Suprapubic skin (tissue), 4 donors: Measurements from ENCODE around the gene CHST8. TPM values are rescaled to one million over a fixed set of nuclear protein-coding genes. Genes with fewer than 3 reads are reported as not detected.

Source experiments
- DNase-seq, 2 donors: peaks; one replicate each; pipeline ENCODE4 v3.0.0-alpha.2; 2019; ENCODE audit warnings: low spot score in 2 of 2
- H3K27ac ChIP-seq: fragments of 200-600 bp; sonication (generic); one replicate; pipeline ENCODE4 v1.5.1; 2019
- H3K27me3 ChIP-seq: fragments of 200-600 bp; sonication (generic); one replicate; pipeline ENCODE4 v1.5.1; 2019
- H3K36me3 ChIP-seq: fragments of 200-600 bp; sonication (generic); one replicate; pipeline ENCODE4 v1.5.1; 2019
- H3K4me1 ChIP-seq: fragments of 200-600 bp; sonication (generic); one replicate; pipeline ENCODE4 v1.5.1; 2019
- H3K4me3 ChIP-seq: fragments of 200-600 bp; sonication (generic); one replicate; pipeline ENCODE4 v1.5.1; 2019; ENCODE audit warnings: mild to moderate bottlenecking
- H3K9me3 ChIP-seq: fragments of 200-600 bp; sonication (generic); one replicate; pipeline ENCODE4 v1.5.1; 2019
- EP300 ChIP-seq: sonication (generic); formaldehyde crosslinking; IDR thresholded peaks from one replicate; pipeline ENCODE4 v1.6.1; 2017; ENCODE audit warnings: antibody characterized with exemption
- POLR2A ChIP-seq, 2 donors: fragments of 450-650 bp; IDR thresholded peaks; one replicate each; pipeline ENCODE4 v1.6.1; 2017; ENCODE audit warnings: antibody characterized with exemption in 2 of 2, mild to moderate bottlenecking in 2 of 2, moderate library complexity in 2 of 2
- POLR2AphosphoS5 ChIP-seq, 3 donors: sonication (generic); formaldehyde crosslinking; IDR thresholded peaks; one replicate each; pipeline ENCODE4 v1.6.1; 2017; ENCODE audit warnings: antibody characterized with exemption in 3 of 3
- WGBS: methylation state at CpG from one replicate; pipeline ENCODE4 v1.1.5; 2018; 5-methylcytosine and 5-hydroxymethylcytosine counted together
- total RNA-seq, 4 donors: library from RNA; depleted of rRNA; stranded (reverse); fragments of >200 nt; gene quantifications; one replicate each; pipeline ENCODE4 v1.1.0, GENCODE V29; 2016
- TF ChIP-seq, protein P1 (sequence below), 2 donors: fragments of 200-600 bp in 1 of 2; fragments of 450-650 bp in 1 of 2; sonication (generic) in 1 of 2; IDR thresholded peaks; one replicate each; pipeline ENCODE4 v1.5.1; 2016 to 2019; ENCODE audit warnings: antibody characterized with exemption in 2 of 2, mild to moderate bottlenecking in 1 of 2, moderate library complexity in 1 of 2

The CHST8 gene
- total RNA-seq, 4 donors from 2014 or later, result 0.36 TPM; not detected in 3

DNA sequence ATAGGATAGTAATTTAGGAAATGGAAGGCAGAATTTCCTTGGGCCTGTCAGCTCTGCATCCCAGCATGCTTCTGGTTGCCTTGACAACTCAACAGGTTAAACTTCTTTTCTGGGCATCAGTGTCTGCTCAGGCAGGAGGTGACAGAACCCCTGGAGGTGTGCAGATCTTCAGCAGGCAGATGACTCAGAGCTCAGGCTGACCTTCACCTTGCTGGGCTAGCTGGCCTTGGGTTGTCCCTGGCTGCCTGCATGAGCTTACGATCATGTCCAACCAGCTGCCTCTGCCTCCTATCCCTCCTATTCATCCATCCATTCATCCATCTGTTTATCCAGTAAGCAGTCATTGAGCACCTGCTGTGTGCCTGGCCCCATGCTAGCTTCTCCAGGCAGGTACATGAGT is 93.7 kb downstream of the CHST8 start:
- TF ChIP-seq, protein P1, sequence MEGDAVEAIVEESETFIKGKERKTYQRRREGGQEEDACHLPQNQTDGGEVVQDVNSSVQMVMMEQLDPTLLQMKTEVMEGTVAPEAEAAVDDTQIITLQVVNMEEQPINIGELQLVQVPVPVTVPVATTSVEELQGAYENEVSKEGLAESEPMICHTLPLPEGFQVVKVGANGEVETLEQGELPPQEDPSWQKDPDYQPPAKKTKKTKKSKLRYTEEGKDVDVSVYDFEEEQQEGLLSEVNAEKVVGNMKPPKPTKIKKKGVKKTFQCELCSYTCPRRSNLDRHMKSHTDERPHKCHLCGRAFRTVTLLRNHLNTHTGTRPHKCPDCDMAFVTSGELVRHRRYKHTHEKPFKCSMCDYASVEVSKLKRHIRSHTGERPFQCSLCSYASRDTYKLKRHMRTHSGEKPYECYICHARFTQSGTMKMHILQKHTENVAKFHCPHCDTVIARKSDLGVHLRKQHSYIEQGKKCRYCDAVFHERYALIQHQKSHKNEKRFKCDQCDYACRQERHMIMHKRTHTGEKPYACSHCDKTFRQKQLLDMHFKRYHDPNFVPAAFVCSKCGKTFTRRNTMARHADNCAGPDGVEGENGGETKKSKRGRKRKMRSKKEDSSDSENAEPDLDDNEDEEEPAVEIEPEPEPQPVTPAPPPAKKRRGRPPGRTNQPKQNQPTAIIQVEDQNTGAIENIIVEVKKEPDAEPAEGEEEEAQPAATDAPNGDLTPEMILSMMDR (IDR thresholded peaks at IDR 0.05), result no peak
- no peak for TF ChIP-seq POLR2AphosphoS5 (IDR thresholded peaks at IDR 0.05)
- no peak for TF ChIP-seq EP300
- TF ChIP-seq POLR2A (IDR thresholded peaks at IDR 0.05), result no peak
- H3K4me1 ChIP-seq, result no peaks in the 10 kb centered on the region
- H3K4me3 ChIP-seq, result no peak overlapping the region
- 100% methylated on average over 1 of the region's 1 CpG for WGBS
- H3K9me3 ChIP-seq, result peaks cover 5% of the 10 kb centered on the region
- H3K27me3 ChIP-seq, result peaks cover 11% of the 10 kb centered on the region
- H3K27ac ChIP-seq, result no peak overlapping the region
- no peak for DNase-seq
- no peaks in the 10 kb centered on the region for H3K36me3 ChIP-seq

DNA sequence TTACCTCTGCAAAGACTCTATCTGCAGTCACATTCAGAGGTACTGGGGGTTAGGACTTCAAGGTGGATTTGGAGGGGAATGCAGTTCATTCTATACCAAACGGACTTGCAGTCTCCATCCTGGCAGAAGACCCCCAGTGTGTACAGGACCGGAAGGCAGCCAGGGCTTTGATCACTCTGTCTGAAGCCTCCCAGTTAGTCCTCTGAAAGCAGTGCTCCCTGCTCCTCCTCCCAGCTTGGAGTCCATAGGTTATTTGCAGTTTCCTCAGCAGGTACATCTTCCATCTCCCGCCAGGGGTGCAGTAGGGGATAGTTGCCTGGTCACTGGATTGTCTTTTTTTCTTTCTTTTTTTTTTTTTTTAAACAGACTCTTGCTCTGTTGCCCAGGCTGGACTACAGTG is 96.1 kb downstream of the CHST8 start:
- peaks cover 15% of the 10 kb centered on the region for H3K27me3 ChIP-seq
- no peak for DNase-seq
- no peaks in the 10 kb centered on the region for H3K4me1 ChIP-seq
- peaks cover 5% of the 10 kb centered on the region for H3K9me3 ChIP-seq
- H3K27ac ChIP-seq, result no peak overlapping the region
- H3K36me3 ChIP-seq, result no peaks in the 10 kb centered on the region
- H3K4me3 ChIP-seq, result no peak overlapping the region
- 79% methylated on average over 3 of the region's 3 CpGs for whole genome bisulfite sequencing
- TF ChIP-seq POLR2A (IDR thresholded peaks at IDR 0.05) (no peak), EP300 (no peak), POLR2AphosphoS5 (IDR thresholded peaks at IDR 0.05) (no peak)
- TF ChIP-seq, protein P1 (IDR thresholded peaks at IDR 0.05), result no peak

DNA sequence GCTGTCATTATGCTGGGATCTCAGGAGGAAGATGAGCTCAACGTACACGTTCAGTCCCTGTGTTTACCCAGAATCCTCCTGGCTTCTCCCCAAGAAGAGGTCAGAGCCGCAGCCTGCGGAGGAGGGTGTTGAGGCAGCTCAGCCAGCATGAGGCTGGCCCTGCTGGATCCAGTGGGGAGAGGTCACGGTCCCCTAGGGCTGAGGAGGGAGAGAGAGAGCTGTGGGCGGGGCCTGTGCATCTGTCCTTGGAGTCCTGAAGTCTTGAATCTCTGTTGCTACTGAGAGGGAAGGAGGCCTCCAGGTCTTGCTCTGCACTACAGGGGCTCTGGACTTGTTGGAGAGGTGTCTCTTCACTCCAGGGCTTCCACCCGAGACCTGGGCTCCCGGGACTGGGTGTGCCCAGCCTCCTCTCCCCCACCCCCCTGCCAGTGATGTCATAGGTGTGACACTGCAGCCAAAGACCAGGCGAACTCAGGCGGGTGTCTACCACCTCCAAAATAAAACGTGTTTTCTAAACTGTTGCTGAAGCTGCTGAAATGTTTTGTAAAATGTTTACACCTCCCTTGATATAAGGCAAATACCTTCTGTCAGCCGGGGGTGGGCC is 97.0 kb downstream of the CHST8 start:
- WGBS, result 44% methylated on average over 11 of the region's 12 CpGs
- Histone ChIP-seq H3K27ac (no peak overlapping the region), H3K9me3 (peaks cover 5% of the 10 kb centered on the region), H3K27me3 (peaks cover 15% of the 10 kb centered on the region), H3K4me1 (no peaks in the 10 kb centered on the region), H3K36me3 (no peaks in the 10 kb centered on the region), H3K4me3 (no peak overlapping the region)
- no peak for DNase-seq
- TF ChIP-seq POLR2AphosphoS5 (IDR thresholded peaks at IDR 0.05) (no peak), EP300 (no peak), POLR2A (IDR thresholded peaks at IDR 0.05) (no peak)
- TF ChIP-seq, protein P1 (IDR thresholded peaks at IDR 0.05), result no peak

DNA sequence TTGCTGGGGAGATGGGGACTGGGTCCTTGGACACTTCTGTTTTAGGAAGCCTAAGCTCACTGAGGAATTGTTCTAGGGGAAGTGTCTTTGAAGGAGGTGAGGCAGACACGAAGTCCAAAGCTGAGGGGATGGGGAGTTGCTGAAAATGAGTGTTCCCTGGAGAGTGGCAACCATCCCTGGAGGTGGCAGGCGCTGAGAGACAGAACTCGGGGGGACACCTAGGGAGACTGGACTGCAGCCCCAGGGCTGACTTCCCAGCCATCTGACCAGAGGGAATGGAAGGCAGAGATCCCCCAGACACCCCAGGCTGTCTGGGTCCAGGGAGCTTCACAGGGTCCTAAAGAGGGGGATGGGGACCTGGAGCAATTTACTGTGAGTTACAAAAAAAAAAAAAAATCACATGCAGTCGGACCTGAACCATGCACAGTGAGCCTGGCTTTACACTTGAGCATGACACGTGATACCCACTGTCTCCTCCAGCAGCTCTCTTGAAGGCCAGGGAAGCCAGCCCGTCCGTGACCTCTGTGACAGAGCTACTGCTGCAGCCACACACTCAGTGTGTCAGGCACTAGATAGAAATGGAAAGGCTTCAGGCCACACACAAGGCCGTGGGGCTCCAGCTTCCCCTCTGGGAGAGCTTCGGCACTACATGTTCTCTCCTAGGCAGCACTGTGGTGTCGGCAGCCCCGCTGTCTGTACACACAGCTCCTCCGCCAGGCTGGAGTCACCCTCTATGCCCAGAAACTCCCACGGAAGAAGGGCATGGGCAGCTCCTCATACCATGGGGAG is 97.8 kb downstream of the CHST8 start:
- WGBS, result 64% methylated on average over 13 of the region's 13 CpGs
- Histone ChIP-seq H3K36me3 (no peaks in the 10 kb centered on the region), H3K27ac (no peak overlapping the region), H3K9me3 (peaks cover 5% of the 10 kb centered on the region), H3K27me3 (peaks cover 21% of the 10 kb centered on the region), H3K4me3 (no peak overlapping the region), H3K4me1 (no peaks in the 10 kb centered on the region)
- DNase-seq, result no peak
- TF ChIP-seq, protein P1 (IDR thresholded peaks at IDR 0.05), result no peak
- TF ChIP-seq POLR2A (IDR thresholded peaks at IDR 0.05) (no peak), POLR2AphosphoS5 (IDR thresholded peaks at IDR 0.05) (no peak), EP300 (no peak)

DNA sequence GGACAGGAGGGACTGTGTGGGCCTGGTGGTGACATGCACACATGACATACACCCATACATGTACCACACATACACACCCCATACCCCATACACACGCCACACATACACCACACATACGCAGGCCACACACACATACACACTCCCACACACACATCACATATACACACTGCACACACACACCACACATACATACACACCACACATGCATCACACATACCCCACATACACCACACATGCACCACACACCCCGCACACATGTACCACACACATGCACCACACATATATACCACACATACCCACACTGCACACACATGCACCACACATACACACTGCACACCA is 98.4 kb downstream of the CHST8 start:
- H3K36me3 ChIP-seq, result no peaks in the 10 kb centered on the region
- 100% methylated on average over 3 of the region's 3 CpGs for WGBS
- no peaks in the 10 kb centered on the region for H3K4me1 ChIP-seq
- no peak overlapping the region for H3K27ac ChIP-seq
- H3K27me3 ChIP-seq, result peaks cover 25% of the 10 kb centered on the region
- peaks cover 5% of the 10 kb centered on the region for H3K9me3 ChIP-seq
- H3K4me3 ChIP-seq, result no peak overlapping the region
- TF ChIP-seq POLR2A (IDR thresholded peaks at IDR 0.05) (no peak), EP300 (no peak), POLR2AphosphoS5 (IDR thresholded peaks at IDR 0.05) (no peak)
- TF ChIP-seq, protein P1 (IDR thresholded peaks at IDR 0.05), result no peak
- DNase-seq, result no peak
